ENCODE results near the gene ROCK1. TPM values are rescaled to one million over a fixed set of nuclear protein-coding genes. Genes with fewer than 3 reads are reported as not detected.
"Not testable (repeated sequence)": the region's sequence is repeated elsewhere in the genome, so short reads cannot be mapped to it uniquely, and the experiment has no call there.

Gene ROCK1
- total RNA-seq, 2 experiments from 2014 or later: 70.6 to 74.3 TPM

GRCh38 chr18:20997371-20997770, 114.2 kb downstream of the ROCK1 start:
- Mint-ChIP-seq H3K4me3 (no peak overlapping the region), H3K27ac (no peak overlapping the region), H3K4me1 (peaks cover 14% of the 10 kb centered on the region), H3K36me3 (peaks cover 35% of the 10 kb centered on the region), H3K27me3 (no peaks in the 10 kb centered on the region), H3K9me3 (no peaks in the 10 kb centered on the region)
- POLR2A ChIA-PET: no interaction called here
- no peak for ATAC-seq (ENCODE audit: low read depth)
- no peak for DNase-seq

- H3K36me3 Mint-ChIP-seq: peaks cover 33% of the 10 kb centered on the region
- POLR2A ChIA-PET: no interaction called here
- ATAC-seq (ENCODE audit: low read depth): no peak
Observed at GRCh38 chr18:20996418-20996817, 115.2 kb downstream of the ROCK1 start.

DNA sequence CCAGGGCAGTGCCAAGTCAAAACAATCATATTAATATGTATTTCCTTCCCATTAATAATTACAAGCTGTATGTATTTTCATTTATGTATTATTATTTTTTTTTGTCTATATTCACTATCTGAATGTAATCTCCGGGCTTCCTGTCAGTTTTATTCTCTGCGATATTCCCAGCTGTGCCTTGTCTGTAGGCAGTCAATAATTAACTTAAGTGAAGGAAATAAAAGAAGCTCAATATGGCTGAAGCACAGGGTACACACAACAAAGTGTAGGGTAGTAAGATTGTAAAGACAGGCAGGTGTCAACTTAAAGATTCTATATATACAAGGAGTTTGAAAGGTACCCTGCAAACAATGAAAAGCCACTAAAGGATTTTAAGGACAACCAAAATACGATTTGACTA, 122.9 kb downstream of the ROCK1 start:
- no peaks in the 10 kb centered on the region for H3K9me3 Mint-ChIP-seq
- no peak overlapping the region for H3K27ac Mint-ChIP-seq
- peaks cover 17% of the 10 kb centered on the region for H3K36me3 Mint-ChIP-seq
- H3K27me3 Mint-ChIP-seq: no peaks in the 10 kb centered on the region
- no peak overlapping the region for H3K4me3 Mint-ChIP-seq
- POLR2A ChIA-PET: no interaction called here
- DNase-seq (no peak), ATAC-seq (ENCODE audit: low read depth) (no peak)
- H3K4me1 Mint-ChIP-seq: no peaks in the 10 kb centered on the region

More at GRCh38 chr18:20996418-20996817, 115.2 kb downstream of the ROCK1 start:
- H3K27ac Mint-ChIP-seq: no peak overlapping the region
- H3K4me3 Mint-ChIP-seq: no peak overlapping the region
- no peaks in the 10 kb centered on the region for H3K27me3 Mint-ChIP-seq
- no peaks in the 10 kb centered on the region for H3K9me3 Mint-ChIP-seq
- DNase-seq: no peak
- peaks cover 14% of the 10 kb centered on the region for H3K4me1 Mint-ChIP-seq

DNA sequence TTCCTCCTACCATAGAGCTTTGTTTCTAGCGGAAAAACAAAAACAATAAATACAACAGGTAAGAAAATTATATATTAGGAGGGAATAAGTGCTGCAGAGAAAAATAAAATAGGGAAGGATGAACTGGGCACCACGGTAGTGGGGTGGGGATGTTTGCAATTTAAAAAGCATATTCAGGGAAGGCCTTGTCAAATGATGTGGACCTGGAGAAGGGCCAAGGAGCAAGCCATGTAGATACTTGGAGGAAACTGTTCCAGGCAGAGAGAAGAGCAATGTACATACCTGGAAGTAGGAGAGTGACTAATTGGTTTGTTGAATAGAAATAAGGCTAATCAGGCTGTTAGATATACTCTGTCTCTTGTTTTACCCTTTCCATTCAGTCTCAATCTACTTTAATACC, 136.5 kb downstream of the ROCK1 start:
- POLR2A ChIA-PET: no interaction called here
- peaks cover 2% of the 10 kb centered on the region for H3K4me1 Mint-ChIP-seq
- no peak overlapping the region for H3K4me3 Mint-ChIP-seq
- DNase-seq: no peak
- H3K36me3 Mint-ChIP-seq: peaks cover 21% of the 10 kb centered on the region
- H3K9me3 Mint-ChIP-seq: no peaks in the 10 kb centered on the region
- ATAC-seq (ENCODE audit: low read depth): no peak
- H3K27ac Mint-ChIP-seq: no peak overlapping the region
- H3K27me3 Mint-ChIP-seq: no peaks in the 10 kb centered on the region

DNA sequence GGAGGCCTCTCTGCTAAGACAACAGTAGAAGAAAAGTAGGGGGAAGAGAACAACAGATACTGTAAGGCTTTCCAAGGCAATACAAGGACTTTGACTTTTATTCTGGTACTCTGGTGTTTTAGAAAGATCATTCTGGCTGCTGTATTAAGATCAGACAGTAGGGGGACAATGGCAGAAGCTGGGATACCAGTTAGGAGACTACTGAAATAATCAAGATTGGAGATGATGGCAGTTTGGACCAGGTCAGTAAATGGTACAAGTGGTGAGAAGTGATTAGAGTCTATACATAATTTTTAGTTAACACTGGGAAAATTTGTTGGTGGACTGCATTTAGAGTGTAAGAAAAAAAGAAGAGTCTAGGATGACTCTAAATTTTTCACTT, 139.7 kb downstream of the ROCK1 start:
- peak; percentile 54 for ATAC-seq (ENCODE audit: low read depth)
- Mint-ChIP-seq H3K27ac (no peak overlapping the region), H3K4me3 (no peak overlapping the region), H3K36me3 (peaks cover 14% of the 10 kb centered on the region), H3K27me3 (no peaks in the 10 kb centered on the region), H3K9me3 (no peaks in the 10 kb centered on the region), H3K4me1 (no peaks in the 10 kb centered on the region)
- POLR2A ChIA-PET: no interaction called here
- no peak for DNase-seq

DNA sequence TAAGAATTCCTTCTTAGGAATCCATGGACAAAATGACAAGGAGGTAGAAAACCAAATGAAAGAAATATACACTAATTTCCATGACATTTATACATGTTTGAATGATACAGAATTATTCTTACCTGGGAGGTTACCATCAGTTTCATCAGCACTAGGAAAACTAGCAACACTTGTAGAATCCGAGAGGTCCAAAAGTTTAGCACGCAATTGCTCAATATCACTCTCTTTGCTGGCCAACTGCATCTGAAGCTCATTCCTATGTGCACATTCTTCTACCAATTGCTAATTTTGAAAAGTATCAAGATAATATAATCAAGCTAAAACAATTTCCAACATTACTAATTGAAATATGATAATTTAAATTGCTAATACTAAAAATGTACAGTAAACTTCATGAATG, 144.8 kb downstream of the ROCK1 start:
- Mint-ChIP-seq H3K27ac (no peak overlapping the region), H3K27me3 (no peaks in the 10 kb centered on the region), H3K4me3 (no peak overlapping the region), H3K9me3 (no peaks in the 10 kb centered on the region), H3K36me3 (peaks cover 26% of the 10 kb centered on the region), H3K4me1 (no peaks in the 10 kb centered on the region)
- POLR2A ChIA-PET: no interaction called here
- DNase-seq (no peak), ATAC-seq (ENCODE audit: low read depth) (no peak)

DNA sequence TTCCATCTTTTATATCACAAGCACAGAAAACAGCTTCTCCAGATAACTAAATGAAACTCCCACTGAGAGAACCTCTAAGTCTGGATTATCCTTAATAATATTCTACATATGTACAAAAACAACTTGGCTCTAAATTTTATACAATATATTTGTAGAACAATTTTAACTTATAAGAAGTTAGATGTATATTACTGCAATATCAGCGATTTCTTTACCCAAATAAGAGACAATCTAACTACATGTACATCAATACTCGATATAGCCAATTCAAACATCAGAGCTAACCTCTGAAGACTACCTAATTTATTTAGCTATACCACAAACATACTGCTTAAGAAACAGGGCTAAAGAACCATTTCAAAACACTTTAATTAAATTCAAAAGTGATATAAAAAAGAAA, 148.6 kb downstream of the ROCK1 start:
- Mint-ChIP-seq H3K9me3 (no peaks in the 10 kb centered on the region), H3K36me3 (peaks cover 33% of the 10 kb centered on the region), H3K4me3 (no peak overlapping the region), H3K27ac (no peak overlapping the region), H3K4me1 (no peaks in the 10 kb centered on the region), H3K27me3 (no peaks in the 10 kb centered on the region)
- DNase-seq (no peak), ATAC-seq (ENCODE audit: low read depth) (no peak)
- POLR2A ChIA-PET: no interaction called here

- Mint-ChIP-seq H3K27ac (no peak overlapping the region), H3K27me3 (no peaks in the 10 kb centered on the region), H3K4me1 (no peaks in the 10 kb centered on the region), H3K9me3 (no peaks in the 10 kb centered on the region), H3K36me3 (peaks cover 31% of the 10 kb centered on the region), H3K4me3 (no peak overlapping the region)
- POLR2A ChIA-PET: no interaction called here
- DNase-seq (no peak), ATAC-seq (ENCODE audit: low read depth) (no peak)
Observed at GRCh38 chr18:20960735-20961134, 150.9 kb downstream of the ROCK1 start.

GRCh38 chr18:20950827-20951226, 160.8 kb downstream of the ROCK1 start:
- H3K36me3 Mint-ChIP-seq; H3K4me1 Mint-ChIP-seq; ATAC-seq (ENCODE audit: low read depth); H3K9me3 Mint-ChIP-seq; DNase-seq; H3K4me3 Mint-ChIP-seq; POLR2A ChIA-PET; H3K27ac Mint-ChIP-seq; H3K27me3 Mint-ChIP-seq: not testable (repeated sequence)

Other genes starting within 250 kb of the ROCK1 start
- gene GREB1L, start 130.4 kb upstream of the ROCK1 start, total RNA-seq: not detected

Data from activated naive CD8-positive, alpha-beta T cell treated with anti-CD3 and anti-CD28 coated beads, Interleukin-2, amount 10 ng/mL, durations not matched to agents 7 days and 5 days (primary cell).